ENCODE results near the gene PITX3.
"Not testable (repeated sequence)": the region's sequence is repeated elsewhere in the genome, so short reads cannot be mapped to it uniquely, and the experiment has no call there.

PITX3 gene

GRCh38 chr10:102254426-102254825 is 13.1 kb upstream of the PITX3 start:
- DNase-seq (ENCODE audit: low spot score): no peak

GRCh38 chr10:102252508-102252907 is 11.2 kb upstream of the PITX3 start:
- not testable (repeated sequence) for DNase-seq (ENCODE audit: low spot score)

- peak; percentile 31 for DNase-seq (ENCODE audit: low spot score)
Observed at GRCh38 chr10:102247734-102248133, 6.4 kb upstream of the PITX3 start.

GRCh38 chr10:102246261-102246660 is 4.9 kb upstream of the PITX3 start:
- DNase-seq (ENCODE audit: low spot score): no peak

GRCh38 chr10:102245932-102246251 is 4.6 kb upstream of the PITX3 start:
- no peak for DNase-seq (ENCODE audit: low spot score)

- peak; percentile 96 for DNase-seq (ENCODE audit: low spot score)
Observed at GRCh38 chr10:102245082-102245931, 4.0 kb upstream of the PITX3 start, which contains the start of gene GBF1. GBF1 (plus strand) TSS chr10:102245532; CDS start chr10:102258939, 13,407 bp downstream.

- no peak for DNase-seq (ENCODE audit: low spot score)
Observed at GRCh38 chr10:102243309-102243708, 2.0 kb upstream of the PITX3 start.

- DNase-seq (ENCODE audit: low spot score): no peak
Observed at GRCh38 chr10:102242118-102242485, 790 bp upstream of the PITX3 start.

- DNase-seq (ENCODE audit: low spot score): no peak
Observed at GRCh38 chr10:102241032-102241443, 274 bp downstream of the PITX3 start.

- no peak for DNase-seq (ENCODE audit: low spot score)
Observed at GRCh38 chr10:102240467-102241031, 763 bp downstream of the PITX3 start.

- DNase-seq (ENCODE audit: low spot score): no peak
Observed at GRCh38 chr10:102237711-102238252, 3.5 kb downstream of the PITX3 start.

- DNase-seq (ENCODE audit: low spot score): no peak
Observed at GRCh38 chr10:102236006-102236405, 5.3 kb downstream of the PITX3 start.

- DNase-seq (ENCODE audit: low spot score): no peak
Observed at GRCh38 chr10:102235598-102235920, 5.8 kb downstream of the PITX3 start.

GRCh38 chr10:102234888-102235597 is 6.3 kb downstream of the PITX3 start:
- DNase-seq (ENCODE audit: low spot score): no peak

- DNase-seq (ENCODE audit: low spot score): no peak
Observed at GRCh38 chr10:102233997-102234396, 7.3 kb downstream of the PITX3 start.

GRCh38 chr10:102231357-102232318 is 9.7 kb downstream of the PITX3 start:
- no peak for DNase-seq (ENCODE audit: low spot score)

GRCh38 chr10:102230861-102231356 is 10.4 kb downstream of the PITX3 start:
- DNase-seq (ENCODE audit: low spot score): no peak

- DNase-seq (ENCODE audit: low spot score): no peak
Observed at GRCh38 chr10:102230264-102230860, 10.9 kb downstream of the PITX3 start.

GRCh38 chr10:102229810-102230263 is 11.5 kb downstream of the PITX3 start:
- DNase-seq (ENCODE audit: low spot score): peak; percentile 62

GRCh38 chr10:102227050-102227449 is 14.3 kb downstream of the PITX3 start:
- DNase-seq (ENCODE audit: low spot score): no peak

GRCh38 chr10:102226542-102226870 is 14.8 kb downstream of the PITX3 start:
- no peak for DNase-seq (ENCODE audit: low spot score)

All from COLO829 (cell line).